GM18502 (cell line): Measurements from ENCODE around the gene PTPRG.

Experiments used
- ATAC-seq: cut with Tn5 transposase; IDR thresholded peaks from one replicate; pipeline ENCODE4 v1.9.1; 2021; ENCODE audit warnings: mild to moderate bottlenecking; ENCODE audit not compliant: unreplicated experiment, poor library complexity

Gene PTPRG

DNA sequence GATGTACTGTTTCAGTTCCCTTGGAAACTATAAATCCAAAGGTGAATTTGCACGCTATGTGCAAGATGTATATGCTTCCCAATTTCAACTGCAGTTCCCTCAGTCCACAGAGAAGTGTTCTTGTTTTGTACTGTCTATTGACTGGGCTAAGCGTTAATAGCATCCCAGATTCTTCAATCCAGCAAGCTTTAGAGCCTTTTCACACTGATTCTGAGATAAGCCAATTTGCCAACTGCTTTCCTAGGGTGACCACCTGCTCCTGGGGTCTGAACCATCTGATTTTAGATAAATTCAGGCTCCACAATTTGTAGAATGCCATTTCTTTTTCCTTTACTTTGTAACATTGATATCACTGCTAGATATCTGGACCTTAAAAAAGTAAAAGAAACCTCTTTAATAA lies 340.1 kb downstream of the PTPRG start:
- no peak for ATAC-seq

GRCh38 chr3:61901986-61902385 lies 340.6 kb downstream of the PTPRG start:
- ATAC-seq = no peak

DNA sequence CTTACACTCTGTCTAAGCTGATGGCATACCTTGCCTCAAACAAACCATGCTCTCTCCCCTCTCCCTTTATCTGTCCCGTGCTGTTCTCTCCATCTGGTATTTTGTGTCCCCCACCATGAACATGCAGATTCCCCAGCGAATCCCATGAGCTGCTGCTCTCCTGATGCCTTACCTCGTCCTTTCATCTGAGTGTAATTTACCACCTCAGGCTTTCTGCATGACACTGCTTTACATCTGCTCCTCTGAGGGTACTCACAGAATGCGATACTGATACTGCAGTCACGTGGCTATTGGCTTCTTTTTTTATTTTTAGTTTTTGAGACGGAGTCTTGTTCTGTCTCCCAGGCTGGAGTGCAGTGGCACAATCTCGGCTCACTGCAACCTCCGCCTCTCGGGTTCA lies 341.7 kb downstream of the PTPRG start:
- no peak for ATAC-seq

- ATAC-seq = peak; percentile 59
Observed at GRCh38 chr3:61903931-61904657, 342.7 kb downstream of the PTPRG start.

GRCh38 chr3:61907210-61907795 lies 345.9 kb downstream of the PTPRG start:
- ATAC-seq = no peak

- ATAC-seq = no peak
Observed at GRCh38 chr3:61908382-61908781, 347.0 kb downstream of the PTPRG start.

- no peak for ATAC-seq
Observed at GRCh38 chr3:61910732-61911131, 349.4 kb downstream of the PTPRG start.

GRCh38 chr3:61912158-61912557 lies 350.8 kb downstream of the PTPRG start:
- ATAC-seq = peak; percentile 90

DNA sequence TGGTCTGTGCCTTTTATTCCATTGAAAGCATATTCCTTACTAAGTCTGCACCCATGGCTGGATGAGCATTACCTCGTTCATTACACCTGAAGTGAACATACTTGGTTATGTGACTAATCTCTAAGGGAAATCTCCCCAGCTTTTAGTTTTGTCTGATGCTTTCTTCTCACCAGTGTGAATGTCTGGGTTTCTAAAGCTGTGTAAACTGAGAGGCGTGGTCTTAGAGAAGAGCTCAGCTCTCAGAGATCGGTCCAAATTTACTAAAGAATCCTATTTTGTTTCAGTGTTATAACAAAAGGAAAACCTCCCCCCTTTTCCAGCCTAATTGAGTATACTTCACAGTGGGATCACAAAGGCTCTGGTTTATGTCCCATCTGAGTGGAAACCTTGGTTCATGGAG lies 352.3 kb downstream of the PTPRG start:
- no peak for ATAC-seq

DNA sequence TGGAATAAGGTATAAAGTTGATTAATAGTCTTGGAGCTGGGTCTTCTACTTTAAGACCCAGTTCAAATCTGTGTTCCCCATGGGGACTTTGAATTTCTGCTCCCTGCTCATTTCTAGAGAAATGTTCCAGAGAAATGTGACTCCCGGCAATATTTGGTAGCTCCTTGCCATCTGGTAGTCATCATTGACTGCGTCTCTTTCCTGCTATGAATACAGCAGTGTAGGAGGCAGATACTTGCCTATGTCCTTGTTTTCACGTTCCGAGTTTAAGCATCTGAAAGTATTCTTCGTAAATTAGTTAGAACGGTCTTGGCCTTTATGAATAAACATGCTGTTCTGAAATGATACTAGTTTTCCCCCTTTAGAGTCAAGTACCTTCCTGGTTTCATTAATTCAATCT lies 352.9 kb downstream of the PTPRG start:
- no peak for ATAC-seq

DNA sequence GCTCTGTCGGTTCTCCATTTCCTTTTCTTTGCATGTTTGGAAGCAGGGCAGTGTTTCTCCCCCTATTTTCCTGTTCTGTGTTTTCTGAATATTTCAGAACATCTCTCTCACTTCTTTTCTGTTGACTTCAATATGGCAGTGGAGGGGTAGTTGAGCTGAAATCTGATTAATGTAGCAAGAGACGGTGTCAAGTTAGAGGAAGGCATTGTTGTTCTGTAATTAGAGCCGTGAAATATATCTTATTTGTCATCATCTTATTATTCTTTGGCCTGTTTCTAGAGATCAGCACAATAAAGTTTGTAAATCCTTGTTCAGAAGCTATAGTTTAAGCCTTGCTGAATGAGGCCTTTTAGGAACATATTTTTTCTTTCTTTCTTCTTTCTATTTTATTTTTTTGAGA lies 353.9 kb downstream of the PTPRG start:
- no peak for ATAC-seq

DNA sequence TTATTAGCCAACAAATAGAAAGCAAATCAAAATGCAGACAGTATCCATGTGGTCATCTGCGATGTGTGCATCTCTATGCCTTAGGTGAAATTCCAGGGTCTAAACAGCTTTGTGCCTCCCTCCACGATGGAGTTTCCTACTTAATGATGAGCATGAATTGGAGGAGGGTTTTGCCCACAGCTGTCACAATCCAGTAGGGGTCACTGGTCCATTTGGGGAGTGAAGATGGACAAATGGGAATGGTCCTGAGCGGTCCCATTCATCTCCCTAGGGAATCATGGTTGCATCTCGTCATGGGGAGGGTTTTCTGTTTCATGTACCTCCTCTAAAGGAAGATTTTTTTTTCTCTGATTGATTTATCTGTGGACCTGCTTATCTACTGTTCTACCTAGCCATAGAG lies 358.0 kb downstream of the PTPRG start:
- ATAC-seq = no peak

- ATAC-seq = no peak
Observed at GRCh38 chr3:61922118-61922517, 360.7 kb downstream of the PTPRG start.

DNA sequence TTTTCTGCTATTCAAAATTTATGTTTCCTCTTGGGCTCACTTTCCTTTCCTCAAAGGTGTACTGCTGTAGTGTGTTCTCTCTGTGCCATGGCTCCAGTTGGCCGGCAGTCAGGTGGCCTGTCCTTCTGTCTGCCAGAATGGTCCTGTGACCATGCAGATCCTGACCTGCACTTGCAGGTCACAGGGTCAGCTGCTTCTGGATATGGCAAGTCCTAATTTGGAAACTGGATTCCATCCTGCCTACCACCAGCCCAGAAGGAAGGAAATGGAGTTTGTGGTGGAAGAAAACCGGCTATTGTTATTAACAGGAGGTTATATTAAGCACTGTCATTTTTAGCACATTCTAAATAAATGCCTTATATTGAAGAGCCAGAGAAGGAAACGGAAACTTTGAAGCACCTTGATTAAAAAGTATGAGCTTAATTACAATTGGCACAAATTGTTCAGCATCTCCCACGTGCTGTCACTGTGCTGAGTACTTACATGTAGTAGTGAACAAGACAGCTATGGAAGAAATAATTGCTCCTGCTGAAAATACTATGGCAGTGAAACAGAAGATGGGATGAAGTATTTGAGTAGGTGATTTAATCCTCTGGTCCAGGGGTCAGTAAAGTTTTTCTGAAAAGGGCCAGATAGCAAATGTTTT lies 362.8 kb downstream of the PTPRG start:
- no peak for ATAC-seq

- no peak for ATAC-seq
Observed at GRCh38 chr3:61924991-61925390, 363.6 kb downstream of the PTPRG start.

GRCh38 chr3:61925721-61926120 lies 364.4 kb downstream of the PTPRG start:
- no peak for ATAC-seq

GRCh38 chr3:61926923-61927322 lies 365.6 kb downstream of the PTPRG start:
- ATAC-seq = no peak

- no peak for ATAC-seq
Observed at GRCh38 chr3:61927332-61927731, 366.0 kb downstream of the PTPRG start.

- no peak for ATAC-seq
Observed at GRCh38 chr3:61928039-61928438, 366.7 kb downstream of the PTPRG start.

DNA sequence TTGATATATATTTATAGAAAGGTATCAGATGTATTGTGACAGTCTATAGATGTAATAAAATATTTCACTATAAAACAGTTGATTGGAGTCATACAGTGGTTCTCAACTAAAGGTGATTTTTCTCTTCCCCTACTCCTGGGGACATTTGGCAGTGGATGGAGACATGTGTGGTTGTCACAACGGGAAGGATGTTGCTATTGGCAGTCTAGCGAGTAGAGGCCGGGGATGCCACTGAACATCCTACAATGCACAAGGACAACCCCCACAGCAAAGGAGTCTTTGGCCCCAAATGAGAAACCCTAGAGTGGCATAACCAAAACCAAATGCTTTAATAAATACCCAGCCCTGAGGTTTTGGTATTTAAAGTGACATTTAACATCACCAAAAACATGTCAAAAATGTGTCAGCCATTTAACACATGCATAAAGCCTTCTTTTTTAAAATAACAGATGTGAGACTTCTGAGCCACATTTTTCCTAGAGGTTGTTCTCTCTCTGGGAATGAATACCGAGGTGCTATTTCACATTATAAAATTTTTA lies 367.5 kb downstream of the PTPRG start:
- ATAC-seq = no peak

GRCh38 chr3:61929617-61930016 lies 368.2 kb downstream of the PTPRG start:
- no peak for ATAC-seq
